HL-60 (cell line): ENCODE measurements around the gene FASTK.
A peak's percentile ranks its signal among the peaks of the same experiment; 100 is the strongest.

Experiments
- DNase-seq, 2 experiments: peaks; one replicate each; pipeline ENCODE4 v3.0.0-alpha.2; 2010 to 2020; ENCODE audit warnings: low read depth in 1 of 2, low spot score in 1 of 2
- H3K27ac ChIP-seq: fragments of 250-450 bp; sonication (Bioruptor Pico); replicated peaks from 2 replicates; pipeline ENCODE4 v1.5.1; 2020; ENCODE audit warnings: mild to moderate bottlenecking, moderate library complexity
- H3K27me3 ChIP-seq: fragments of 250-450 bp; sonication (Bioruptor Pico); 2 replicates; pipeline ENCODE4 v1.5.1; 2021; ENCODE audit warnings: mild to moderate bottlenecking, moderate library complexity; ENCODE audit not compliant: insufficient read depth, poor library complexity, severe bottlenecking
- H3K4me3 ChIP-seq: replicated peaks from 2 replicates; pipeline ENCODE4 v1.5.1; 2011; ENCODE audit warnings: mild to moderate bottlenecking, control low read depth, low read length; ENCODE audit not compliant: insufficient read depth
- CTCF ChIP-seq: IDR thresholded peaks from one replicate; pipeline ENCODE4 v1.5.1; 2011; ENCODE audit warnings: low read length, control low read depth, inconsistent platforms; ENCODE audit not compliant: insufficient read depth
- GABPA ChIP-seq: IDR thresholded peaks from 2 replicates; pipeline ENCODE4 v1.6.1; 2012; ENCODE audit warnings: low read depth
- POLR2AphosphoS5 ChIP-seq: IDR thresholded peaks from 2 replicates; pipeline ENCODE4 v1.6.1; 2012; ENCODE audit warnings: low read depth
- REST ChIP-seq: IDR thresholded peaks from 2 replicates; pipeline ENCODE4 v1.6.1; 2012; ENCODE audit warnings: low read depth; ENCODE audit not compliant: insufficient replicate concordance
- SPI1 ChIP-seq: IDR thresholded peaks from 2 replicates; pipeline ENCODE4 v1.6.1; 2012; ENCODE audit warnings: low read depth, mild to moderate bottlenecking, borderline replicate concordance

Gene FASTK

GRCh38 chr7:151062111-151062398 is 18.6 kb downstream of the FASTK start:
- Histone ChIP-seq H3K4me3 (no peak overlapping the region), H3K27ac (no peak overlapping the region), H3K27me3 (no peaks in the 10 kb centered on the region)
- DNase-seq, result no peak
- TF ChIP-seq CTCF (no peak), REST (no peak), GABPA (no peak), POLR2AphosphoS5 (no peak), SPI1 (no peak)

- H3K27me3 ChIP-seq, result no peaks in the 10 kb centered on the region
- H3K27ac ChIP-seq, result no peak overlapping the region
- no peak for DNase-seq
- H3K4me3 ChIP-seq, result no peak overlapping the region
- TF ChIP-seq POLR2AphosphoS5 (no peak), CTCF (no peak), SPI1 (no peak), GABPA (no peak), REST (no peak)
Observed at GRCh38 chr7:151061213-151062110, 19.1 kb downstream of the FASTK start.

- Histone ChIP-seq H3K27me3 (no peaks in the 10 kb centered on the region), H3K27ac (peak overlapping the region; percentile 66), H3K4me3 (peak overlapping the region; percentile 84)
- TF ChIP-seq CTCF, result no peak
- no peak for TF ChIP-seq REST
- no peak for TF ChIP-seq POLR2AphosphoS5
- TF ChIP-seq GABPA, result no peak
- TF ChIP-seq SPI1, result no peak
- DNase-seq, result peak in 1 of 2 experiments; percentile 52
Observed at GRCh38 chr7:151060416-151061212, 20.0 kb downstream of the FASTK start.
